NCI-H2196 (cell line): Measurements from ENCODE around the gene KCNS3.

ENCODE experiments used
- DNase-seq: peaks from one replicate; lab custom pipeline; 2025; ENCODE audit not compliant: unreplicated experiment; lab: John Stamatoyannopoulos, UW

Gene KCNS3, protein sequence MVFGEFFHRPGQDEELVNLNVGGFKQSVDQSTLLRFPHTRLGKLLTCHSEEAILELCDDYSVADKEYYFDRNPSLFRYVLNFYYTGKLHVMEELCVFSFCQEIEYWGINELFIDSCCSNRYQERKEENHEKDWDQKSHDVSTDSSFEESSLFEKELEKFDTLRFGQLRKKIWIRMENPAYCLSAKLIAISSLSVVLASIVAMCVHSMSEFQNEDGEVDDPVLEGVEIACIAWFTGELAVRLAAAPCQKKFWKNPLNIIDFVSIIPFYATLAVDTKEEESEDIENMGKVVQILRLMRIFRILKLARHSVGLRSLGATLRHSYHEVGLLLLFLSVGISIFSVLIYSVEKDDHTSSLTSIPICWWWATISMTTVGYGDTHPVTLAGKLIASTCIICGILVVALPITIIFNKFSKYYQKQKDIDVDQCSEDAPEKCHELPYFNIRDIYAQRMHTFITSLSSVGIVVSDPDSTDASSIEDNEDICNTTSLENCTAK

GRCh38 chr2:17878281-17879136 lies at the start of gene KCNS3:
Gene KCNS3 (plus strand): TSS chr2:17878667. CDS start chr2:17931009, 52,342 bp downstream.
- DNase-seq: peak; percentile 69

DNA sequence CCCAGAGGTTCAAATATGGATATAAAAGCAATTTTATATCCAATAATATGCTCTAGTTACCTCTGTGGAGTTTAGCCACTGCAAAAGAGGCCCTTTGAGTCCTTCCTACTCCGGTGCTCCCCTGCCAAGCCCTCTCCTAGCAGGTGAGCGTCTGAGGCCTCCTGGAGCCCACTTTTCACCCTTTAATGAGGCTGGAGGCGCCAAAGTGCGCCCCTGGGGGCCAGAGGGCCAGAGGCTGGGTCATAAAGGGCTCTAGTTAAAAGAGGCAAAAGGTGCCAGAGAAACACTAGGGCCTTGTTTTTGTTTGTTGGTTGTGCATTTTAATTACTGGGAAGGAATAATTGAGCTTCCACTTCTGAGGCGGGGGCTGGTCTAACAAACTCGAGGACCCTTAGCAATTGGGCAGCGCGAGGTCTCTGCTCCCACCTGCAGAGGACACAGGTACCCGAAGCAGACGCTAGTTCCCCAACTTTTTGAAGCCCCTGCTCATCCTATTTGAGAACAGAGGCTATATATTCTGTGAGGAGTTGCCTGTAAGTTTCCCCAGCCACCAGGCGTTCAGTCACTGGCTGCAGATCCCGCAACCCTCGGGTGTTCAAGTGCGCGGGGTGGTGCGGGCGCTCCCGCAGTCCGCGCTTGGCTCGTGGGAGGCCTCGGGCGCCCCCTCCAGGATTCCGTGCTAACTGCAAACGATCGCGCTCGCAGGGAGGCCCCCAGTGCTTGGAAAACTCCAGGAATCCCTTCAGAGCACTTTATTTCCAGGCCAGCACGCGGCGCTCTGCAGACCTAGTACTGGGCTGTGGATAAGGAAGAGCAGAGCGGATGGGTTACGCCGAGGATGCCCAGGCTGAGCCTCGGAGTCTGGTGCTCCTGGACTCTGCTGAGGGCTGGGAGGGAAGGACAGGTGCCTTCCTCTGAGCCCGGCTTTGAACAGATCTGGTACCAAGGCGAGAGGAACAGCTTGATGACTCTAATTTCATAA lies 48.1 kb upstream of the KCNS3 start:
- peak; percentile 59 for DNase-seq

- DNase-seq: no peak
Observed at GRCh38 chr2:17835516-17835915, 43.0 kb upstream of the KCNS3 start.

GRCh38 chr2:17839959-17840358 lies 38.5 kb upstream of the KCNS3 start:
- no peak for DNase-seq

- no peak for DNase-seq
Observed at GRCh38 chr2:17843457-17843856, 35.0 kb upstream of the KCNS3 start.

DNA sequence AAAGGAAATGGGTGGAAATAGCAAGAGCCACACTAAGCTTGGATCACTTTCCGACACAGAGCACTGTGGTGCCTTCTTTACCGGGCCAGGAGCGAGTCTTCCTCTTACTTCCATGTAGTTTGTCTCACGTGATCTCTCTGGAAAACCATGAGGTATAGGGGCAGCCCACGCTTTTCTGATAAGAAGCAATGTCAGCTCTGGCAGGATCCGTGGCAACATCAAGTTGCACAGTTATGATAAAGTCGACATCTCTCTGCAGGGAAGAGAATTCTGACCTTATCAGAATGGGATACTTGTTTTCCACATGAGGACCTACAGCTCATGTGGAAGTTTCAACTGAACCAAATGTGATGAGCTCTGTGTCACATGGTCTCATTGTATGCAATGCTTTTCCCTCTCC lies 32.7 kb upstream of the KCNS3 start:
- no peak for DNase-seq

GRCh38 chr2:17846676-17847075 lies 31.8 kb upstream of the KCNS3 start:
- no peak for DNase-seq

DNA sequence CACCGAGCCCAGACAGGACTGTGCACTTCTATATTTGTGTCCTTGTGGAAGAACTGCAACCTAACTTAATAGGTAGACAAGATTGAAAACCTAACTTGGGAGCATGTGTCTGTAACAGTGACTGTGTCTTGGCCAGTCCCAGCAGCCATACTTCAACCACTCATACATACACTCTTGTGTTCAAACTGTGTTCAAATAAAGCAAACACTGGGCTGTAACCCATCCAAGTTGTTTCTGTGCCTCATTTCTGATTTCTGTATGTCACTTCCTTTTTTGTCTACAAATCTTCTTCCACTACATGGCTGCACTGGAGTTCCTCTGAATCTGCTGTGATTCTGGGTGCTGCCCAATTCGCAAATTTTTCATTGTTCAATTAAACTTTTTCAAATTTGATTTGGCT lies 31.2 kb upstream of the KCNS3 start:
- no peak for DNase-seq

GRCh38 chr2:17849275-17849674 lies 29.2 kb upstream of the KCNS3 start:
- no peak for DNase-seq

DNA sequence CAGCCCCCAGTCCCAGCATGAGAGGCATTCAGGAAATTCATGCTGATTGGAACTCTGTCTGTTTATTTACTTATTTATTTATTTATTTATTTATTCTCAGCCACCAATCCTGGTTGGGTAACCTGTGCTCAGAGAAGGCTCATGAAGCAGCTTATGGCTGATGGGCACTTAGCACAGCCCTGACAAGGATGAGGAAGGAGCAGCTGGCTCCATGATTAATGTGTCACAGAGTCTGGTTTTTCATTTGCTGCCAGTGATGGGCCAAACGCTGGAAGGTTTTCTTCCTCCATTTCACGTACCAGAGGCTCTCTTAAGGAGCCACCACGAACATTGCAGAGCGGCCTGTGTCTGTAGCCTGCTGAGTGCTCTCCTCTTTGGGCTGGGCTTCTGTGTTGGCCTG lies 28.3 kb upstream of the KCNS3 start:
- DNase-seq: no peak

GRCh38 chr2:17851731-17852585 lies 26.5 kb upstream of the KCNS3 start:
- peak; percentile 63 for DNase-seq

DNA sequence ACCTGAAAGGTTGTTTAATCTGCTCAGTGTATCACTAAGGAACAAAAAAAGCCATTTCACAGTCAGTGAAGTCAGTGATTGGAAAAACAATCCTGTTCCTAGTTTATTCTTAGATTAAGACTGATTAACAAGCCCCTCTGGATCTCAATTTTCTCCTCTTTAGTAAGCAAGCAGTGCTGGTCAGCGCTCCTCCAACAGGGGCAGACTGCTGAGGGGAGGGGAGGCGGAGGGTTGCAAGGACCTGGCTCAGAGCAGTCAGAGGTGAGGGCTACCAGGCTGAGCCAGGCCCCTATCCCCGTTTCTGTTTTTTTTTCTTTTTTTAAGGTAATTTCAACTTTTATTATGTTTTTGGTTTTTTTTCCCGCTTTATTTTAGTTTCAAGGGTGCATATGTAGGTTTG lies 24.7 kb upstream of the KCNS3 start:
- DNase-seq: no peak

GRCh38 chr2:17857021-17857420 lies 21.4 kb upstream of the KCNS3 start:
- no peak for DNase-seq

DNA sequence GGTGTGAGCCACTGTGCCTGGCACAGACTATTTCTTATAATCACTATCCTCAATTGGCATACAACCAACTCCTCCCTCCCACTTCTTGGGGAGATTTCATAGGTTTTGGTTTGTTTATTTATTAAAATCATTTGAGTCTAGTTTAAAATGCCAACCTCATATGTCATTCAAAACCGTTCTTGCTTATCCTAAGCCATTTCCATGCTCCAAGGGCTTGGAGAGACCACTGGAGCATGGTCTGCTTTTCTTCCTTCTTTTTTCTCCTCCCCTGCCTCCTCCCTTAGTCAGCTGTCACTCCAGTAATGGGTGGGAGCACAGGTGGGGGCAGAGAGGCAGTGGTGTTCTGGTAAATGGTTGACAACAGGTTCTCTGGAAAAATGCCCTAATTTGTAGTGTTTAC lies 20.4 kb upstream of the KCNS3 start:
- no peak for DNase-seq

DNA sequence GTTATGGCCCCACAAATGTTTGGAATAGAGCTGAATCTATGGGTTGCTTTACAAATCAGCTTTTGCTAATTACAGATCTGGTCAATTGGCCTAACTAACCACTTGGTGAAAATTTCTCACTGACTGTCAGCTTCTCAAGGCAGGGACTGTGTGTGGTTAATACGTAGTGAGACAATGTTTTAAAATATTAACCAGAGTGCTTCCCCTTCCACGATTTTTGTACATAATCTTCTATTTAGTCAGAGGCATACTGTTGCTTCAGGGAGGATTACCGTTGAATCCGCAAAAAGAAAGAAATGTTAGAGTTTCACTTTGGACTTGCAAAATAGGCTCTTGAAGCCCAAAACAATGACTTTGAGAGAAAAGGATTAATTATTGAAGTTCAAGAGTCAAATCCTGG lies 14.9 kb upstream of the KCNS3 start:
- DNase-seq: no peak

DNA sequence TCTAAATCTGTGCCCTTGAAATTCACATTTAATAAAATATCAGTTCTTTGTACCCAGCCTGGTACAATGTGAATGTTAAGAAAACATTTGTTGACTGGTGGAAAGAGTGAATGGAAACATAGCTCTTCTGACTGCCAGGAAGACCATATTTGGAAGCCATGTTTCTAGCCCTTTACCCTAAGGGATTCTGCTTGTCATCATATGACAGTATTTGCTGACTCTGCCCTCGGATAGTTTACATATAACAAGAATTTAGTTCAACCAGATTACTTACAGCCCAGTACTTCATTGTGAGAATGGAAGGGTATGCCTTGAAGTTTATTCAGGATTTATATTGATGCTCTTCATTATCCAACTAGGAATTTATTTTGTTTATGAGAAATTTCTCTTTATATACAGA lies 13.8 kb upstream of the KCNS3 start:
- DNase-seq: no peak

DNA sequence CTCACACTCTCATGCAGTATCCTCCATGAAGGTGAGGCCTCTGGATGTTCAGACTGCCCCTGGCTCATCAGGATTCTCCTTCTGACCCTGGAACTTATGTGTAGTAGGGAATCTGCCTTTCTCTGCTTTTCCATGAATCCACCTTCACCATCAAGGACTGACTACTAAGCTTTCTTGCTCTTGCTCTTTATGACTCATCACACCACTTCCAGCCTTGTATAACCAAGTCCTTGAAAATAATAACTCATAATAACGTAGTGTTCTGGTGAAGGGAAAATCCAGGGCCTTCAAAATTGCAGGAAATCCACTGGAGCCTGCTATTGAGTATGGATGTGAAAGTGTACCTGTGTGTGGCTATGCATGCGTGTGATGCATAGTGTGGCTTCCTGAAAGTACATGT lies 11.3 kb upstream of the KCNS3 start:
- DNase-seq: no peak

DNA sequence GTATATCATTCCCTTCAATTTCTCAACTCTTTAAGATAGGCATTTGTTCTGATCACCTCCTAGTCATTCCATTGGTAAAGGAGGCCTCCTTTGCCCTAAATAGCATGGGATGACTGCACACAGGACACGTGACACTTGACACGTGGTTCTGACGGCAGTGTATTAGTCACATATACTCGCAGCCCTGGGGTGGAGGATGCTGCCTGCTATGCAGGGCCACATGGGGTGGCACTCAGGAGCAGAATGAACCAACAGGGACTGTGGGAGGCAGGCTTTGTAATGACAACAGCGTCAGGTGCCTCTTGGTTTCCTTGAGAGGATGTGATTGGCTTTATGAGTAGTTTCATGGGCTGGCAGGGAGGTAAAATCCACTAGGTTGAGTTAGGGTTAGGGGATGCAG lies 9.3 kb upstream of the KCNS3 start:
- no peak for DNase-seq

DNA sequence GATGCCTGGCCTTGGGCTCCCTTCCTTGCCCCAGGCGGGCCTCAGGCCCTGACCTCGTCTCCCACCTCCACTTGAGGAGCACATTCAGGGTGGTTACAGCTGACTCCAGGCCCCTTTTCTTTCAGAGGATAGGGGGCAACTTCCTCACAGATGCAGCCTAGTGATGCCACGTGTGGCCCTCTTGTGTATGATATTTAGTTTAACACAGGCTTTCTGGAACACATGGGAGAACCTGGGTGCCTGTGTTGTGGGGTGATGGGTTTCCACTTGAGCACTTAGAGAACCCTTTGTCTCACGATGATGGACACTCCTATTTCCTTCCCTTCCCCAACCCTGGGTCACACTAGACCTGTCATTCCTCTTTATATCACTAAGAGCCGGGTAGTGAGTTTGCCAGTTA lies 6.8 kb upstream of the KCNS3 start:
- DNase-seq: no peak

- DNase-seq: no peak
Observed at GRCh38 chr2:17873021-17873420, 5.4 kb upstream of the KCNS3 start.
